CD4-positive, CD25-positive, alpha-beta regulatory T cell (primary cell): ENCODE data around the gene MZT2B. TPM values are rescaled to one million over a fixed set of nuclear protein-coding genes. Genes with fewer than 3 reads are reported as not detected.
A peak's percentile ranks its signal among the peaks of the same experiment; 100 is the strongest.
"Not testable (repeated sequence)": the region's sequence is repeated elsewhere in the genome, so short reads cannot be mapped to it uniquely, and the experiment has no call there.

ENCODE experiments used
- ATAC-seq, 2 donors: fragments of 150-1000 bp; cut with Tn5 transposase; one replicate each; pipeline ENCODE4 v1.10.0; 2021; ENCODE audit warnings: low read depth in 2 of 2, moderate number of reproducible peaks in 2 of 2, moderate library complexity in 1 of 2
- DNase-seq, 3 donors: peaks; one replicate each; pipeline versions ENCODE4 v3.0.0 to v3.0.0-alpha.2; 2012 to 2022; ENCODE audit warnings: mixed read lengths in 1 of 3
- H3K27ac ChIP-seq: one replicate; pipeline ENCODE4 v1.7.0; 2013; ENCODE audit warnings: mild to moderate bottlenecking, low read length; ENCODE audit not compliant: insufficient read depth, poor library complexity, severe bottlenecking
- H3K27me3 ChIP-seq: one replicate; pipeline ENCODE4 v1.7.0; 2013; ENCODE audit warnings: low read length; ENCODE audit not compliant: control insufficient read depth, insufficient read depth
- H3K36me3 ChIP-seq: one replicate; pipeline ENCODE4 v1.7.0; 2013; ENCODE audit warnings: mild to moderate bottlenecking, low read length, moderate library complexity; ENCODE audit not compliant: control insufficient read depth, insufficient read depth
- H3K4me1 ChIP-seq: 2 replicates; pipeline ENCODE4 v1.7.0; 2013; ENCODE audit warnings: mild to moderate bottlenecking, low read length; ENCODE audit not compliant: insufficient read depth, control insufficient read depth, poor library complexity, severe bottlenecking
- H3K4me3 ChIP-seq: one replicate; pipeline ENCODE4 v1.7.0; 2013; ENCODE audit warnings: low read depth, mild to moderate bottlenecking, low read length, moderate library complexity
- H3K9me3 ChIP-seq, 2 experiments: 1 replicate in 1 of 2; 2 replicates in 1 of 2; pipeline ENCODE4 v1.7.0; 2013; ENCODE audit warnings: low read length in 2 of 2, mild to moderate bottlenecking in 1 of 2, moderate library complexity in 1 of 2; ENCODE audit not compliant: control insufficient read depth in 2 of 2
- H3K27ac Mint-ChIP-seq, 3 donors: one replicate each; pipeline ENCODE4 v1.8.0; 2020 to 2022; ENCODE audit warnings: mild to moderate bottlenecking in 3 of 3, mixed read lengths in 3 of 3, moderate library complexity in 2 of 3
- H3K27me3 Mint-ChIP-seq: one replicate; pipeline ENCODE4 v1.8.0; 2022; ENCODE audit warnings: mild to moderate bottlenecking, mixed read lengths
- H3K36me3 Mint-ChIP-seq: one replicate; pipeline ENCODE4 v1.8.0; 2020; ENCODE audit warnings: mixed read lengths
- H3K4me1 Mint-ChIP-seq, 4 donors: one replicate each; pipeline ENCODE4 v1.8.0; 2020 to 2022; ENCODE audit warnings: mixed read lengths in 4 of 4, mild to moderate bottlenecking in 1 of 4
- H3K4me3 Mint-ChIP-seq, 4 donors: one replicate each; pipeline ENCODE4 v1.8.0; 2020 to 2022; ENCODE audit warnings: mild to moderate bottlenecking in 4 of 4, mixed read lengths in 4 of 4, moderate library complexity in 3 of 4
- H3K9me3 Mint-ChIP-seq, 7 donors: one replicate each; pipeline ENCODE4 v1.8.0; 2020 to 2022; ENCODE audit warnings: mixed read lengths in 7 of 7, mild to moderate bottlenecking in 3 of 7, moderate library complexity in 2 of 7
- polyA plus RNA-seq, 4 donors: library from polyadenylated mRNA; unstranded; fragments of 300-500 nt; fragmentation: Illumina TruSeq; gene quantifications; one replicate each; pipeline ENCODE4 v1.2.3, GENCODE V29; 2021
- total RNA-seq: library from RNA; stranded (reverse); gene quantifications from one replicate; pipeline ENCODE4 v1.2.3, GENCODE V29; 2022

Gene MZT2B
- total and polyA plus RNA-seq, 5 donors from 2014 or later = 186 to 259 (median 208) TPM

GRCh38 chr2:130154773-130155765 is 27.0 kb upstream of the MZT2B start:
- Histone ChIP-seq H3K4me3 (no peak overlapping the region), H3K27me3 (no peaks in the 10 kb centered on the region), H3K36me3 (peaks cover 13% of the 10 kb centered on the region), H3K9me3 (no peaks in the 10 kb centered on the region), H3K27ac (no peak overlapping the region), H3K4me1 (no peaks in the 10 kb centered on the region)
- Mint-ChIP-seq H3K27me3 (no peaks in the 10 kb centered on the region), H3K4me3 (no peak overlapping the region), H3K36me3 (peaks cover 13% of the 10 kb centered on the region), H3K27ac (no peak overlapping the region), H3K9me3 (peaks cover 0 to 2% (median 0%) of the 10 kb centered on the region in 7 donors), H3K4me1 (no peaks in the 10 kb centered on the region)
- no peak for ATAC-seq
- DNase-seq = no peak

GRCh38 chr2:130155956-130156623 is 26.0 kb upstream of the MZT2B start:
- not testable (repeated sequence) for H3K27me3 Mint-ChIP-seq, H3K4me1 Mint-ChIP-seq, H3K4me3 Mint-ChIP-seq, H3K27ac ChIP-seq, H3K4me3 ChIP-seq, H3K9me3 ChIP-seq, H3K9me3 Mint-ChIP-seq, ATAC-seq, H3K27ac Mint-ChIP-seq, H3K27me3 ChIP-seq, H3K4me1 ChIP-seq
- peaks cover 10% of the 10 kb centered on the region for H3K36me3 Mint-ChIP-seq
- DNase-seq = peak in 1 of 3 donors; percentile 17
- peaks cover 13% of the 10 kb centered on the region for H3K36me3 ChIP-seq

- H3K9me3 Mint-ChIP-seq = peaks cover 0 to 2% (median 0%) of the 10 kb centered on the region in 7 donors
- H3K27me3 Mint-ChIP-seq = no peaks in the 10 kb centered on the region
- Histone ChIP-seq H3K4me1 (no peaks in the 10 kb centered on the region), H3K4me3 (no peak overlapping the region), H3K36me3 (peaks cover 13% of the 10 kb centered on the region), H3K9me3 (no peaks in the 10 kb centered on the region), H3K27ac (no peak overlapping the region), H3K27me3 (no peaks in the 10 kb centered on the region)
- no peak overlapping the region for H3K4me3 Mint-ChIP-seq
- no peak overlapping the region for H3K27ac Mint-ChIP-seq
- peaks cover 10% of the 10 kb centered on the region for H3K36me3 Mint-ChIP-seq
- DNase-seq (no peak), ATAC-seq (no peak)
- no peaks in the 10 kb centered on the region for H3K4me1 Mint-ChIP-seq
Observed at GRCh38 chr2:130156624-130157004, 25.4 kb upstream of the MZT2B start.

GRCh38 chr2:130157354-130157753 is 24.7 kb upstream of the MZT2B start:
- H3K4me1 Mint-ChIP-seq, H3K27ac Mint-ChIP-seq, DNase-seq, H3K4me1 ChIP-seq, H3K4me3 Mint-ChIP-seq, H3K27me3 ChIP-seq, H3K4me3 ChIP-seq, H3K27ac ChIP-seq, H3K9me3 ChIP-seq, H3K9me3 Mint-ChIP-seq, H3K27me3 Mint-ChIP-seq: not testable (repeated sequence)
- peaks cover 11% of the 10 kb centered on the region for H3K36me3 ChIP-seq
- H3K36me3 Mint-ChIP-seq = peaks cover 10% of the 10 kb centered on the region
- peak in 1 of 2 donors; percentile 10 for ATAC-seq

- H3K27ac Mint-ChIP-seq, H3K4me3 Mint-ChIP-seq, H3K9me3 ChIP-seq, H3K36me3 ChIP-seq, ATAC-seq, H3K27me3 Mint-ChIP-seq, H3K4me3 ChIP-seq, DNase-seq, H3K4me1 ChIP-seq, H3K27ac ChIP-seq, H3K4me1 Mint-ChIP-seq, H3K36me3 Mint-ChIP-seq, H3K9me3 Mint-ChIP-seq, H3K27me3 ChIP-seq: not testable (repeated sequence)
Observed at GRCh38 chr2:130157825-130158514, 24.1 kb upstream of the MZT2B start.

- no peak overlapping the region for H3K27ac ChIP-seq
- no peak overlapping the region for H3K4me3 Mint-ChIP-seq
- H3K36me3 ChIP-seq = peaks cover 9% of the 10 kb centered on the region
- no peak overlapping the region for H3K27ac Mint-ChIP-seq
- H3K27me3 ChIP-seq = no peaks in the 10 kb centered on the region
- ATAC-seq (no peak), DNase-seq (no peak)
- no peaks in the 10 kb centered on the region for H3K9me3 ChIP-seq
- H3K36me3 Mint-ChIP-seq = peaks cover 7% of the 10 kb centered on the region
- H3K27me3 Mint-ChIP-seq = no peaks in the 10 kb centered on the region
- no peaks in the 10 kb centered on the region for H3K4me1 ChIP-seq
- peaks cover 0 to 2% (median 0%) of the 10 kb centered on the region in 7 donors for H3K9me3 Mint-ChIP-seq
- H3K4me1 Mint-ChIP-seq = no peaks in the 10 kb centered on the region
- H3K4me3 ChIP-seq = no peak overlapping the region
Observed at GRCh38 chr2:130158631-130159030, 23.4 kb upstream of the MZT2B start.

- H3K4me1 Mint-ChIP-seq, H3K4me3 Mint-ChIP-seq, H3K9me3 Mint-ChIP-seq, H3K27me3 Mint-ChIP-seq, H3K4me3 ChIP-seq, H3K9me3 ChIP-seq, H3K4me1 ChIP-seq, DNase-seq, H3K27me3 ChIP-seq, ATAC-seq, H3K27ac ChIP-seq: not testable (repeated sequence)
- Mint-ChIP-seq H3K36me3 (peaks cover 12% of the 10 kb centered on the region), H3K27ac (peak overlapping the region in 1 of 3 donors; percentile 77)
- peaks cover 12% of the 10 kb centered on the region for H3K36me3 ChIP-seq
Observed at GRCh38 chr2:130159376-130159775, 22.7 kb upstream of the MZT2B start.
